K562 (cell line): ENCODE results near the gene FANCD2. TPM values are rescaled to one million over a fixed set of nuclear protein-coding genes. Genes with fewer than 3 reads are reported as not detected.
"Not testable (repeated sequence)": the region's sequence is repeated elsewhere in the genome, so short reads cannot be mapped to it uniquely, and the experiment has no call there.

Experiments used
- ATAC-seq: fragments of 200-7000 bp; cut with Tn5 transposase; 3 replicates; pipeline ENCODE4 v1.9.1; 2020; ENCODE audit warnings: moderate library complexity
- BruUV-seq: library from RNA; stranded (reverse); fragments of 400-500 nt; replicated peaks from 2 replicates; lab custom pipeline; 2021; lab: Mats Ljungman, UMichigan
- CTCF ChIA-PET: fragments of 300-600 bp; formaldehyde crosslinking; extraction: SDS; loops from one replicate; lab custom pipeline; 2021; ENCODE audit warnings: low intra/inter-chr PET ratio; lab: Yijun Ruan, JAX
- POLR2A ChIA-PET: fragments of 300-600, 350-650 bp; sonication (Branson Sonifier 250); formaldehyde crosslinking; extraction: SDS; loops from one replicate; lab custom pipeline; 2021; ENCODE audit warnings: antibody characterized with exemption, inconsistent platforms; lab: Yijun Ruan, JAX
- DNase-seq, 4 experiments: peaks; one replicate each; pipeline versions ENCODE4 v3.0.0 to v3.0.0-alpha.2; 2011 to 2018; ENCODE audit warnings: low spot score in 3 of 4, mixed read lengths in 3 of 4; ENCODE audit errors: extremely low read depth in 1 of 4
- FAIRE-seq: peaks from 2 replicates; lab custom pipeline; 2011; peaks lifted over from hg19 to GRCh38; lab: Jason Lieb, UNC
- H2AFZ ChIP-seq: 2 replicates; pipeline ENCODE4 v1.6.0; 2011; ENCODE audit warnings: low read depth, low read length, control low read depth, inconsistent platforms
- H3K27ac ChIP-seq: fragments of 200-600 bp; 3 replicates; pipeline ENCODE4 v1.8.0; 2011; ENCODE audit warnings: low read depth, mild to moderate bottlenecking, control low read depth, inconsistent platforms, low read length, moderate library complexity, mixed read lengths; ENCODE audit errors: extremely low read depth
- H3K27me3 ChIP-seq, 2 experiments: fragments of 300-600 bp in 1 of 2; 2 replicates in 1 of 2; 3 replicates in 1 of 2; pipeline versions ENCODE4 v1.6.0 to v1.8.0; 2011; ENCODE audit warnings: inconsistent platforms in 2 of 2, low read length in 2 of 2, mild to moderate bottlenecking in 1 of 2, mixed read lengths in 1 of 2, moderate library complexity in 1 of 2; ENCODE audit not compliant: control insufficient read depth in 2 of 2, insufficient read depth in 2 of 2
- H3K36me3 ChIP-seq: fragments of 300-600 bp; 3 replicates; pipeline ENCODE4 v1.8.0; 2011; ENCODE audit warnings: mild to moderate bottlenecking, low read length, inconsistent platforms; ENCODE audit not compliant: control insufficient read depth, insufficient read depth
- H3K4me1 ChIP-seq, 2 experiments: fragments of 200-600 bp in 1 of 2; replicated peaks in 1 of 2; 2 replicates in 1 of 2; 3 replicates in 1 of 2; pipeline versions ENCODE4 v1.5.1 to v1.8.0; 2011; ENCODE audit warnings: inconsistent platforms in 2 of 2, low read length in 2 of 2, mild to moderate bottlenecking in 1 of 2, mixed read lengths in 1 of 2, moderate library complexity in 1 of 2; ENCODE audit not compliant: control insufficient read depth in 2 of 2, insufficient read depth in 2 of 2
- H3K4me2 ChIP-seq: 2 replicates; pipeline ENCODE4 v1.6.1; 2011; ENCODE audit warnings: low read length, control low read depth, inconsistent platforms, mixed read lengths; ENCODE audit not compliant: insufficient read depth
- H3K4me3 ChIP-seq: fragments of 200-600 bp; sonication (generic), shearing (Covaris generic); 2 replicates; pipeline ENCODE4 v1.5.1; 2016; ENCODE audit warnings: control low read depth, inconsistent platforms
- H3K79me2 ChIP-seq: fragments of 200-600 bp; 3 replicates; pipeline ENCODE4 v1.8.0; 2011; ENCODE audit warnings: low read length, inconsistent platforms; ENCODE audit not compliant: control insufficient read depth, insufficient read depth
- H3K9ac ChIP-seq, 2 experiments: 2 replicates each; pipeline versions ENCODE4 v1.6.0 to v1.6.1; 2011; ENCODE audit warnings: low read depth in 2 of 2, low read length in 2 of 2, control low read depth in 1 of 2, inconsistent platforms in 1 of 2, mild to moderate bottlenecking in 1 of 2, mixed read lengths in 1 of 2; ENCODE audit not compliant: insufficient read depth in 1 of 2
- H3K9me1 ChIP-seq: one replicate; pipeline ENCODE4 v1.6.0; 2011; ENCODE audit warnings: inconsistent platforms, mild to moderate bottlenecking, low read length, moderate library complexity; ENCODE audit not compliant: control insufficient read depth, insufficient read depth
- H3K9me3 ChIP-seq: replicated peaks from 2 replicates; pipeline ENCODE4 v1.5.1; 2011; ENCODE audit warnings: low read depth, low read length, inconsistent platforms; ENCODE audit not compliant: control insufficient read depth, insufficient read depth
- H4K20me1 ChIP-seq: replicated peaks from 2 replicates; pipeline ENCODE4 v1.6.1; 2011; ENCODE audit warnings: low read length, inconsistent platforms, mixed read lengths; ENCODE audit not compliant: control insufficient read depth, insufficient read depth
- CBX8 ChIP-seq: fragments of 200-600 bp; sonication (generic); IDR thresholded peaks from 2 replicates; pipeline ENCODE4 v1.6.1; 2012; ENCODE audit warnings: borderline replicate concordance, mixed run types, low read depth, mild to moderate bottlenecking, moderate library complexity, mixed read lengths, low read length, control low read depth, inconsistent platforms; ENCODE audit not compliant: poor library complexity, severe bottlenecking; ENCODE audit errors: extremely low read depth
- CC2D1A ChIP-seq: fragments of 450-650 bp; IDR thresholded peaks from 2 replicates; pipeline ENCODE4 v1.6.1; 2017; ENCODE audit warnings: mild to moderate bottlenecking
- GABPB1 ChIP-seq: sonication (generic); formaldehyde crosslinking; IDR thresholded peaks from 2 replicates; pipeline ENCODE4 v1.8.0; 2022; ENCODE audit warnings: mild to moderate bottlenecking, missing genetic modification reagents
- NFYB ChIP-seq: IDR thresholded peaks from 2 replicates; pipeline ENCODE4 v1.6.1; 2011; ENCODE audit warnings: mild to moderate bottlenecking, moderate library complexity; ENCODE audit not compliant: insufficient read length; ENCODE audit errors: extremely low read depth
- RBM25 ChIP-seq: fragments of 200-400 bp; formaldehyde crosslinking; IDR thresholded peaks from 2 replicates; pipeline ENCODE4 v1.6.1; 2018; ENCODE audit warnings: low read length, low read depth, moderate library complexity; ENCODE audit not compliant: severe bottlenecking
- WGBS: fragments of 100-300 bp; shearing (Covaris generic); methylation state at CpG from one replicate; pipeline ENCODE4 v1.1.6; 2016; ENCODE audit warnings: low coverage, mixed read lengths; ENCODE audit not compliant: insufficient coverage; ENCODE audit errors: missing lambda C conversion rate; 5-methylcytosine and 5-hydroxymethylcytosine counted together
- in situ Hi-C: fragments of 300-500 bp; cut with MboI; formaldehyde crosslinking; loops from 4 replicates; pipeline ENCODE4 v1.15.0; 2018; ENCODE audit warnings: inconsistent platforms, mixed read lengths
- intact Hi-C: fragments of 100-400 bp; cut with micrococcal nuclease; formaldehyde crosslinking; loops from 2 replicates; pipeline ENCODE4 v1.14.2; 2022
- polyA plus RNA-seq, 8 experiments: library from polyadenylated mRNA; depleted of rRNA in 4 of 8; stranded (reverse) in 5 of 8; unstranded in 3 of 8; fragments of >200 nt; fragmentation: Nextera tagmentation in 2 of 8; fragmentation: Illumina TruSeq in 1 of 8; extraction: Ambion mirVana in 2 of 8; extraction: Trizol in 1 of 8; gene quantifications; 2 replicates each; pipeline versions ENCODE4 v1.2.1 to v1.2.3, GENCODE V29; 2011 to 2014; ENCODE audit warnings: inconsistent platforms in 1 of 8, missing spikeins in 1 of 8
- total RNA-seq, 7 experiments: library from RNA; depleted of rRNA in 6 of 7; stranded (reverse); fragments of >200 nt in 6 of 7; fragmentation: Illumina TruSeq in 2 of 7; extraction: Trizol in 2 of 7; gene quantifications; 2 replicates each; pipeline versions ENCODE4 v1.2.1 to v1.2.3, GENCODE V29; 2011 to 2021; ENCODE audit warnings: low replicate concordance in 1 of 7

The FANCD2 gene
- total and polyA plus RNA-seq, 9 of the 15 experiments (the other 6 are each of a cell fraction or from before 2014, with no cell fraction given), result 59.4 to 137 (median 96.1) TPM

- TF ChIP-seq CBX8, result no peak
These were observed 96.5 kb downstream of the FANCD2 start (continued) for GRCh38 chr3:10122724-10123123.

- WGBS, result 87% methylated on average over 8 of the region's 9 CpGs
- POLR2A ChIA-PET, result interaction anchor here (0.6 to 1.9 kb wide), 3 partner anchors 10 to 659 kb away, joined by 3 to 12 read pairs (median 4); no protein-coding TSS in a partner anchor
- TF ChIP-seq CC2D1A (peak; percentile 65), GABPB1 (CRISPR knock-in tag) (0 out of 2 replicates have a peak, but pooled peaks have one; percentile 2), NFYB (peak; percentile 84), RBM25 (peak; percentile 51)
- H3K9ac ChIP-seq, CTCF ChIA-PET, H3K27ac ChIP-seq, H4K20me1 ChIP-seq, in situ Hi-C loops, H3K9me3 ChIP-seq, BruUV-seq, FAIRE-seq, H3K4me2 ChIP-seq, H3K27me3 ChIP-seq, H2AFZ ChIP-seq, intact Hi-C loops, H3K9me1 ChIP-seq, H3K4me3 ChIP-seq, H3K79me2 ChIP-seq, DNase-seq, ATAC-seq, H3K36me3 ChIP-seq: not testable (repeated sequence)
- peaks cover 15 to 22% of the 10 kb centered on the region in 2 experiments for H3K4me1 ChIP-seq
These were observed 109.6 kb downstream of the FANCD2 start for GRCh38 chr3:10135872-10136271.
